Skeletal muscle satellite cell (primary cell): Measurements from ENCODE around the gene TRAF3IP1.
"Not testable (repeated sequence)": the region's sequence is repeated elsewhere in the genome, so short reads cannot be mapped to it uniquely, and the experiment has no call there.

Experiments
- H3K27me3 ChIP-seq: 2 replicates; pipeline ENCODE4 v1.7.0; 2013; ENCODE audit warnings: low read length; ENCODE audit not compliant: control insufficient read depth, insufficient read depth
- H3K36me3 ChIP-seq: 2 replicates; pipeline ENCODE4 v1.7.0; 2013; ENCODE audit warnings: mild to moderate bottlenecking, control low read depth, low read length; ENCODE audit not compliant: insufficient read depth
- H3K4me1 ChIP-seq: 2 replicates; pipeline ENCODE4 v1.7.0; 2013; ENCODE audit warnings: low read length; ENCODE audit not compliant: control insufficient read depth, insufficient read depth
- H3K4me2 ChIP-seq: 2 replicates; pipeline ENCODE4 v1.7.0; 2013; ENCODE audit warnings: mild to moderate bottlenecking, low read length
- H3K4me3 ChIP-seq: 2 replicates; pipeline ENCODE4 v1.7.0; 2013; ENCODE audit warnings: low read length
- H3K9ac ChIP-seq: 2 replicates; pipeline ENCODE4 v1.7.0; 2013; ENCODE audit warnings: mild to moderate bottlenecking, low read depth, low read length, moderate library complexity
- H3K9me3 ChIP-seq: replicated peaks from 2 replicates; pipeline ENCODE4 v1.7.0; 2013; ENCODE audit warnings: mild to moderate bottlenecking, control low read depth, low read length

The TRAF3IP1 gene

GRCh38 chr2:238440331-238440730 is 120.0 kb downstream of the TRAF3IP1 start:
- peaks cover 56% of the 10 kb centered on the region for H3K36me3 ChIP-seq
- H3K27me3 ChIP-seq, result no peaks in the 10 kb centered on the region
- peaks cover 59% of the 10 kb centered on the region for H3K4me1 ChIP-seq
- no peaks in the 10 kb centered on the region for H3K9me3 ChIP-seq
- peak overlapping the region; percentile 51 for H3K4me2 ChIP-seq
- H3K4me3 ChIP-seq, result peak overlapping the region; percentile 18
- H3K9ac ChIP-seq, result peak overlapping the region; percentile 53

- H3K9me3 ChIP-seq, result no peaks in the 10 kb centered on the region
Observed at GRCh38 chr2:238440767-238441166, 120.4 kb downstream of the TRAF3IP1 start.

GRCh38 chr2:238441262-238442114 is 121.2 kb downstream of the TRAF3IP1 start:
- H3K36me3 ChIP-seq, result peaks cover 56% of the 10 kb centered on the region

More at GRCh38 chr2:238440767-238441166, 120.4 kb downstream of the TRAF3IP1 start:
- Histone ChIP-seq H3K4me1 (peaks cover 55% of the 10 kb centered on the region), H3K27me3 (no peaks in the 10 kb centered on the region), H3K36me3 (peaks cover 56% of the 10 kb centered on the region), H3K4me2 (no peak overlapping the region), H3K4me3 (no peak overlapping the region), H3K9ac (peak overlapping the region; percentile 53)

GRCh38 chr2:238442257-238442656 is 121.9 kb downstream of the TRAF3IP1 start:
- Histone ChIP-seq H3K9ac (peak overlapping the region; percentile 23), H3K36me3 (peaks cover 61% of the 10 kb centered on the region), H3K4me1 (peaks cover 44% of the 10 kb centered on the region)
- H3K4me3 ChIP-seq, H3K9me3 ChIP-seq, H3K27me3 ChIP-seq, H3K4me2 ChIP-seq: not testable (repeated sequence)

More at GRCh38 chr2:238441262-238442114, 121.2 kb downstream of the TRAF3IP1 start:
- no peak overlapping the region for H3K4me2 ChIP-seq
- H3K4me3 ChIP-seq, result no peak overlapping the region
- no peak overlapping the region for H3K9ac ChIP-seq
- H3K9me3 ChIP-seq, result no peaks in the 10 kb centered on the region
- no peaks in the 10 kb centered on the region for H3K27me3 ChIP-seq
- peaks cover 48% of the 10 kb centered on the region for H3K4me1 ChIP-seq

- Histone ChIP-seq H3K4me2 (no peak overlapping the region), H3K4me1 (peaks cover 36% of the 10 kb centered on the region), H3K4me3 (no peak overlapping the region), H3K36me3 (peaks cover 69% of the 10 kb centered on the region), H3K27me3 (no peaks in the 10 kb centered on the region), H3K9me3 (no peaks in the 10 kb centered on the region), H3K9ac (no peak overlapping the region)
Observed at GRCh38 chr2:238444242-238444641, 123.9 kb downstream of the TRAF3IP1 start.

GRCh38 chr2:238445409-238446190 is 125.3 kb downstream of the TRAF3IP1 start:
- Histone ChIP-seq H3K9me3 (no peaks in the 10 kb centered on the region), H3K36me3 (peaks cover 73% of the 10 kb centered on the region), H3K9ac (no peak overlapping the region), H3K4me2 (no peak overlapping the region), H3K27me3 (no peaks in the 10 kb centered on the region), H3K4me1 (peaks cover 30% of the 10 kb centered on the region), H3K4me3 (no peak overlapping the region)

- Histone ChIP-seq H3K27me3 (no peaks in the 10 kb centered on the region), H3K4me2 (no peak overlapping the region), H3K4me3 (no peak overlapping the region), H3K9me3 (no peaks in the 10 kb centered on the region), H3K4me1 (peaks cover 25% of the 10 kb centered on the region), H3K36me3 (peaks cover 77% of the 10 kb centered on the region), H3K9ac (no peak overlapping the region)
Observed at GRCh38 chr2:238446371-238446770, 126.1 kb downstream of the TRAF3IP1 start.

- Histone ChIP-seq H3K4me1 (peaks cover 11% of the 10 kb centered on the region), H3K9me3 (no peaks in the 10 kb centered on the region), H3K4me3 (no peak overlapping the region), H3K4me2 (no peak overlapping the region), H3K36me3 (peaks cover 94% of the 10 kb centered on the region), H3K27me3 (no peaks in the 10 kb centered on the region), H3K9ac (no peak overlapping the region)
Observed at GRCh38 chr2:238448031-238448955, 128.0 kb downstream of the TRAF3IP1 start.

- H3K4me2 ChIP-seq, result no peak overlapping the region
- no peak overlapping the region for H3K4me3 ChIP-seq
- H3K27me3 ChIP-seq, result no peaks in the 10 kb centered on the region
- H3K9ac ChIP-seq, result no peak overlapping the region
- peaks cover 11% of the 10 kb centered on the region for H3K4me1 ChIP-seq
- H3K9me3 ChIP-seq, result no peaks in the 10 kb centered on the region
- peaks cover 86% of the 10 kb centered on the region for H3K36me3 ChIP-seq
Observed at GRCh38 chr2:238449241-238449640, 128.9 kb downstream of the TRAF3IP1 start.

GRCh38 chr2:238449909-238450417 is 129.6 kb downstream of the TRAF3IP1 start:
- H3K9ac ChIP-seq, result no peak overlapping the region
- H3K9me3 ChIP-seq, result peaks cover 2% of the 10 kb centered on the region
- no peak overlapping the region for H3K4me2 ChIP-seq
- H3K27me3 ChIP-seq, result no peaks in the 10 kb centered on the region
- peaks cover 79% of the 10 kb centered on the region for H3K36me3 ChIP-seq
- H3K4me1 ChIP-seq, result peaks cover 11% of the 10 kb centered on the region
- H3K4me3 ChIP-seq, result no peak overlapping the region
